ENCODE results near the gene H2AZ1.

H2AZ1 gene

GRCh38 chr4:99986792-99987191 is 36.7 kb upstream of the H2AZ1 start:
- H3K23ac ChIP-seq (ENCODE audit: low read length) = no peak overlapping the region
- no peak overlapping the region for H3K4ac ChIP-seq (ENCODE audit: low read depth, low read length)
- H3K4me1 ChIP-seq (ENCODE audit: control insufficient read depth in 1 of 2, insufficient read depth in 2 of 2, low read length in 2 of 2) = no peaks in the 10 kb centered on the region
- H3K4me3 ChIP-seq (ENCODE audit: low read depth, low read length) = no peak overlapping the region
- no peaks in the 10 kb centered on the region for H3K79me1 ChIP-seq (ENCODE audit: low read length)
- no peak for DNase-seq
- no peak overlapping the region for H3K9ac ChIP-seq (ENCODE audit: low read length)
- H2BK12ac ChIP-seq (ENCODE audit: low read length) = no peak overlapping the region
- H2AK5ac ChIP-seq (ENCODE audit: low read length) = no peak overlapping the region
- no CpG with 5 or more reads among the region's 4 CpGs for WGBS (ENCODE audit: extremely low coverage, insufficient coverage, insufficient read length)
- H3K27ac ChIP-seq (ENCODE audit: low read depth, low read length) = no peak overlapping the region
- no peak overlapping the region for H4K8ac ChIP-seq (ENCODE audit: low read depth, low read length)
- H3K18ac ChIP-seq (ENCODE audit: low read length) = no peak overlapping the region
- no peak overlapping the region for H3K14ac ChIP-seq (ENCODE audit: low read length)
- H4K12ac ChIP-seq (ENCODE audit: low read depth, low read length) = no peak overlapping the region
- H3K4me2 ChIP-seq (ENCODE audit: low read length) = no peak overlapping the region
- H3K79me2 ChIP-seq (ENCODE audit: control insufficient read depth, insufficient read depth, low read length, poor library complexity) = no peaks in the 10 kb centered on the region
- no peak overlapping the region for H2AFZ ChIP-seq (ENCODE audit: insufficient read depth, low read length, poor library complexity)
- no peak overlapping the region for H2BK120ac ChIP-seq (ENCODE audit: insufficient read depth, low read length, poor library complexity)
- H4K91ac ChIP-seq (ENCODE audit: low read depth, low read length) = no peak overlapping the region
- H3K36me3 ChIP-seq (ENCODE audit: control insufficient read depth in 1 of 2, insufficient read depth in 2 of 2, low read length in 2 of 2) = no peaks in the 10 kb centered on the region
- H3K27me3 ChIP-seq (ENCODE audit: insufficient read depth, low read length) = no peaks in the 10 kb centered on the region
- no peak overlapping the region for H2BK5ac ChIP-seq (ENCODE audit: low read depth, low read length, poor library complexity)
- no peaks in the 10 kb centered on the region for H3K9me3 ChIP-seq (ENCODE audit: insufficient read depth, low read depth, low read length)

GRCh38 chr4:99983289-99983943 is 33.3 kb upstream of the H2AZ1 start:
- Histone ChIP-seq H3K9ac (ENCODE audit: low read length) (no peak overlapping the region), H3K9me3 (ENCODE audit: insufficient read depth, low read depth, low read length) (no peaks in the 10 kb centered on the region), H3K4me1 (ENCODE audit: control insufficient read depth in 1 of 2, insufficient read depth in 2 of 2, low read length in 2 of 2) (no peaks in the 10 kb centered on the region), H2BK12ac (ENCODE audit: low read length) (no peak overlapping the region), H2AFZ (ENCODE audit: insufficient read depth, low read length, poor library complexity) (no peak overlapping the region), H3K4ac (ENCODE audit: low read depth, low read length) (no peak overlapping the region), H3K27ac (ENCODE audit: low read depth, low read length) (no peak overlapping the region), H3K14ac (ENCODE audit: low read length) (no peak overlapping the region), H4K8ac (ENCODE audit: low read depth, low read length) (no peak overlapping the region), H4K12ac (ENCODE audit: low read depth, low read length) (no peak overlapping the region), H3K79me2 (ENCODE audit: control insufficient read depth, insufficient read depth, low read length, poor library complexity) (no peaks in the 10 kb centered on the region), H3K79me1 (ENCODE audit: low read length) (no peaks in the 10 kb centered on the region), H3K4me3 (ENCODE audit: low read depth, low read length) (no peak overlapping the region), H3K18ac (ENCODE audit: low read length) (no peak overlapping the region), H2AK5ac (ENCODE audit: low read length) (no peak overlapping the region), H2BK5ac (ENCODE audit: low read depth, low read length, poor library complexity) (no peak overlapping the region), H3K23ac (ENCODE audit: low read length) (no peak overlapping the region), H4K91ac (ENCODE audit: low read depth, low read length) (no peak overlapping the region), H3K36me3 (ENCODE audit: control insufficient read depth in 1 of 2, insufficient read depth in 2 of 2, low read length in 2 of 2) (no peaks in the 10 kb centered on the region), H2BK120ac (ENCODE audit: insufficient read depth, low read length, poor library complexity) (no peak overlapping the region), H3K27me3 (ENCODE audit: insufficient read depth, low read length) (no peaks in the 10 kb centered on the region), H3K4me2 (ENCODE audit: low read length) (no peak overlapping the region)
- DNase-seq = no peak
- no CpG with 5 or more reads among the region's 4 CpGs for WGBS (ENCODE audit: extremely low coverage, insufficient coverage, insufficient read length)

- DNase-seq = peak in 1 of 2 donors; percentile 47
- H4K91ac ChIP-seq (ENCODE audit: low read depth, low read length) = no peak overlapping the region
Observed at GRCh38 chr4:99979872-99980271, 29.8 kb upstream of the H2AZ1 start.

GRCh38 chr4:99971453-99972111 is 21.5 kb upstream of the H2AZ1 start:
- DNase-seq = no peak
- Histone ChIP-seq H3K9me3 (ENCODE audit: insufficient read depth, low read depth, low read length) (peaks cover 4% of the 10 kb centered on the region), H3K4ac (ENCODE audit: low read depth, low read length) (no peak overlapping the region), H3K79me1 (ENCODE audit: low read length) (peaks cover 2% of the 10 kb centered on the region), H3K23ac (ENCODE audit: low read length) (no peak overlapping the region), H3K4me3 (ENCODE audit: low read depth, low read length) (no peak overlapping the region), H3K18ac (ENCODE audit: low read length) (no peak overlapping the region), H3K4me1 (ENCODE audit: control insufficient read depth in 1 of 2, insufficient read depth in 2 of 2, low read length in 2 of 2) (peaks cover 4% of the 10 kb centered on the region in 2 experiments), H4K12ac (ENCODE audit: low read depth, low read length) (no peak overlapping the region), H3K27me3 (ENCODE audit: insufficient read depth, low read length) (no peaks in the 10 kb centered on the region), H3K14ac (ENCODE audit: low read length) (no peak overlapping the region), H3K27ac (ENCODE audit: low read depth, low read length) (no peak overlapping the region), H3K4me2 (ENCODE audit: low read length) (no peak overlapping the region), H4K8ac (ENCODE audit: low read depth, low read length) (no peak overlapping the region), H2BK12ac (ENCODE audit: low read length) (no peak overlapping the region), H2AFZ (ENCODE audit: insufficient read depth, low read length, poor library complexity) (no peak overlapping the region), H3K36me3 (ENCODE audit: control insufficient read depth in 1 of 2, insufficient read depth in 2 of 2, low read length in 2 of 2) (no peaks in the 10 kb centered on the region), H4K91ac (ENCODE audit: low read depth, low read length) (no peak overlapping the region), H2AK5ac (ENCODE audit: low read length) (no peak overlapping the region), H2BK120ac (ENCODE audit: insufficient read depth, low read length, poor library complexity) (no peak overlapping the region), H2BK5ac (ENCODE audit: low read depth, low read length, poor library complexity) (no peak overlapping the region), H3K9ac (ENCODE audit: low read length) (no peak overlapping the region), H3K79me2 (ENCODE audit: control insufficient read depth, insufficient read depth, low read length, poor library complexity) (no peaks in the 10 kb centered on the region)
- no CpG with 5 or more reads among the region's 12 CpGs for WGBS (ENCODE audit: extremely low coverage, insufficient coverage, insufficient read length)

More at GRCh38 chr4:99979872-99980271, 29.8 kb upstream of the H2AZ1 start:
- H4K8ac ChIP-seq (ENCODE audit: low read depth, low read length) = no peak overlapping the region
- no peak overlapping the region for H3K4me3 ChIP-seq (ENCODE audit: low read depth, low read length)
- no peaks in the 10 kb centered on the region for H3K79me2 ChIP-seq (ENCODE audit: control insufficient read depth, insufficient read depth, low read length, poor library complexity)
- H2AK5ac ChIP-seq (ENCODE audit: low read length) = no peak overlapping the region
- H2BK120ac ChIP-seq (ENCODE audit: insufficient read depth, low read length, poor library complexity) = no peak overlapping the region
- no peak overlapping the region for H3K18ac ChIP-seq (ENCODE audit: low read length)
- no peaks in the 10 kb centered on the region for H3K4me1 ChIP-seq (ENCODE audit: control insufficient read depth in 1 of 2, insufficient read depth in 2 of 2, low read length in 2 of 2)
- no peak overlapping the region for H3K27ac ChIP-seq (ENCODE audit: low read depth, low read length)
- no peaks in the 10 kb centered on the region for H3K27me3 ChIP-seq (ENCODE audit: insufficient read depth, low read length)
- no peak overlapping the region for H4K12ac ChIP-seq (ENCODE audit: low read depth, low read length)
- H3K4ac ChIP-seq (ENCODE audit: low read depth, low read length) = no peak overlapping the region
- no peaks in the 10 kb centered on the region for H3K9me3 ChIP-seq (ENCODE audit: insufficient read depth, low read depth, low read length)
- H3K23ac ChIP-seq (ENCODE audit: low read length) = no peak overlapping the region
- no peak overlapping the region for H3K4me2 ChIP-seq (ENCODE audit: low read length)
- no peak overlapping the region for H2BK5ac ChIP-seq (ENCODE audit: low read depth, low read length, poor library complexity)
- H2BK12ac ChIP-seq (ENCODE audit: low read length) = no peak overlapping the region
- no peak overlapping the region for H3K14ac ChIP-seq (ENCODE audit: low read length)
- H2AFZ ChIP-seq (ENCODE audit: insufficient read depth, low read length, poor library complexity) = no peak overlapping the region
- H3K36me3 ChIP-seq (ENCODE audit: control insufficient read depth in 1 of 2, insufficient read depth in 2 of 2, low read length in 2 of 2) = no peaks in the 10 kb centered on the region
- no peak overlapping the region for H3K9ac ChIP-seq (ENCODE audit: low read length)
- H3K79me1 ChIP-seq (ENCODE audit: low read length) = no peaks in the 10 kb centered on the region
